H54 (cell line): Measurements from ENCODE around the gene DCBLD2.
A peak's percentile ranks its signal among the peaks of the same experiment; 100 is the strongest.
"Not testable (repeated sequence)": the region's sequence is repeated elsewhere in the genome, so short reads cannot be mapped to it uniquely, and the experiment has no call there.

ENCODE experiments used
- DNase-seq: peaks from one replicate; pipeline ENCODE4 v3.0.0; 2011; ENCODE audit warnings: low spot score, mixed read lengths; ENCODE audit not compliant: insufficient read length
- FAIRE-seq: peaks from 3 replicates; lab custom pipeline; 2011; peaks lifted over from hg19 to GRCh38; lab: Jason Lieb, UNC
- POLR2A ChIP-seq: IDR thresholded peaks from 2 replicates; pipeline ENCODE4 v1.6.1; 2011; ENCODE audit warnings: low read depth, mild to moderate bottlenecking, low read length

Gene DCBLD2

DNA sequence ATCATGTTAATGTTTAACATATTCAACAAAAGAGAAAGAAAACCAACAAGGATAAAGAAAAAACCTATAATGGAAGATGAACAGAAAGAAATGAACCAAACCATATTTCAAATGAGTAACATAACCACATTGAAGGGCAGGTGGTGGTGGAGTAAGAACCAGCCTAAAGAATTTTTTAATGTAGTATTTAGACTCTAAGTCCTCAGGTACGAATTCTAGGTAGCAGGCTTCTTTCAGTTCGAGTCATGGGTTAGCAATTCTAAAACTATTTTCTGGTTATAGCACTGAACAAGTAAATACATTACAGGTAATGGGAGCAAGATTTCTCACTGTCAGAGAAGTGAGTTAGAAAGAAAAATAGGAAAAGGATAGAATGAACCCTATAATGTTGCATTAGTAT lies 24.4 kb downstream of the DCBLD2 start:
- FAIRE-seq = peak; percentile 69
- DNase-seq = no peak
- no peak for TF ChIP-seq POLR2A

DNA sequence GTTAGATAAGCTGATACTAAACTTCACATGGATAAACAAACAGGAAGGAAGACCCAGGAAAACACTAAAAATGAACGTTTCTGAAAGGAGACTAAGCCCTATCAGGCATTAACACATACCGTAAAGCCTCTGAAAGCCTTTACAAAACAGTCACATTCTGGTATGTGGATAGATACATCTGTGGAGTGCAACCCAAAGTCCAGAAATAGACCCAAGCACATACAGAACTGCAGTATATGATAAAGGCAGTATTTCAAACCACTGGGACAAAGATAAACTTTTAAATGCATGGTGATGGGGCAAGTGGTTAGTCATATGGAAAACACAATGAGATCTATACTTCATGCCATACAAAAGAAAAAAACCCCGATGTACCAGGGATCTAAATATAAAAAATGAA lies 26.0 kb downstream of the DCBLD2 start:
- no peak for FAIRE-seq
- DNase-seq = no peak
- no peak for TF ChIP-seq POLR2A

GRCh38 chr3:98874602-98875249 lies 26.8 kb downstream of the DCBLD2 start:
- DNase-seq (no peak), FAIRE-seq (peak; percentile 36)
- TF ChIP-seq POLR2A = no peak

DNA sequence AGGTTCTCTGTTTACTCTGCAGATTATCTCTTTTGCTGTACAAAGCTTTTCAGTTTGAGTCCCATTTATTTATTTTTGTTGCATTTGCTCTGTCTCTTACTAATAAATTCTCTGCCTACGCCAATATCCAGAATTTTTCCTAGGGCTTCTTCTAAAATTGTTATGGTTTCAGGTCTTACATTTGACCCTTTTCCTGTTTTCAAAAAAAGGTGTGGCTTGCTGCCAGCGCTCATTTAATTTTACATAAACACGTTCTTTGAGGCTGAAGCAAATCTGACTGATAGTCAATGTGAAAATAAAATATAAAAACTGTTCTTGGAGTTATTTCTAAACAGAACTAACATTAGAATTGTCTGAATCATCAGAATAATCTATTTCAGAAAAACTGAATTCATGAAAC lies 32.1 kb downstream of the DCBLD2 start:
- no peak for TF ChIP-seq POLR2A
- DNase-seq (no peak), FAIRE-seq (no peak)

DNA sequence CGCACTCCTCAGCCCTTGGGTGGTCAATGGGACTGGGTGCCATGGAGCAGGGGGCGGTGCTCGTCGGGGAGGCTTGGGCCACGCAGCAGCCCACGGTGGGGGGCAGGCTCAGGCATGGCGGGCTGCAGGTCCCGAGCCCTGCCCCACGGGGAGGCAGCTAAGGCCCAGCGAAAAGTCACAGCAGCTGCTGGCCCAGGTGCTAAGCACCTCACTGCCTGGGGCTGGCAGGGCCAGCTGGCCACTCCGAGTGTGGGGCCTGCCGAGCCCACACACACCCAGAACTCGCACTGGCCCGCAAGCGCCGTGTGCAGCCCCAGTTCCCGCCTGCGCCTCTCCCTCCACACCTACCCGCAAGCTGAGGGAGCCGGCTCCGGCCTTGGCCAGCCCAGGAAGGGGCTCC lies 43.5 kb downstream of the DCBLD2 start:
- not testable (repeated sequence) for DNase-seq, FAIRE-seq

DNA sequence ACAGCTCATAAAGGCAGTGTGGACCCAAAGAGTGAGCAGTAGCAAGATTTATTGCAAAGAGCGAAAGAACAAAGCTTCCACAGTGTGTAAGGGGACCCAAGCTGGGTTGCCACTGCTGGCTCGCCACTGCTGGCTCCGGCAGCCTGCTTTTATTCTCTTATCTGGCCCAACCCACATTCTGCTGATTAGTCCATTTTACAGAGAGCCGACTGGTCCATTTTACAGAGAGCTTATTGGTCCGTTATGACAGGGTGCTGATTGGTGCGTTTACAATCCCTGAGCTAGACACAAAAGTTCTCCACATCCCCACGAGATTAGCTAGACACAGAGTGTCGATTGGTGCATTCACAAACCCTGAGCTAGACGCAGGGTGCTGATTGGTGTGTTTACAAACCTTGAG lies 44.2 kb downstream of the DCBLD2 start:
- DNase-seq, FAIRE-seq: not testable (repeated sequence)

DNA sequence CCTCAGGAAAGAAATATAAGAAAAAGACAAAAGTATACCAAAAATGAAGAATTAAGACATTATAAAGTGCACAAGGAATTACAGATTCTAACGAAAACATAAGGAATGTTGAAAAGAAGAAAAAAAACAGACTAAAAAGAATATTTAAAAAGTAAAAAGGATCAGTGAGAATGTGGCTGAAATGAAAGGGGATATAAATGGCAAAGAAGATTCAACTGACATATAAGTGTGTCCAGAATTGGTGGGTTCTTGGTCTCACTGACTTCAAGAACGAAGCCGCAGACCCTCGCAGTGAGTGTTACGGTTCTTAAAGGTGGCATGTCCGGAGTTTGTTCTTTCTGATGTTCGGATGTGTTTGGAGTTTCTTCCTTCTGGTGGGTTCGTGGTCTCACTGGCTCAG lies 44.8 kb downstream of the DCBLD2 start:
- TF ChIP-seq POLR2A = no peak
- FAIRE-seq = no peak
- DNase-seq = no peak

GRCh38 chr3:98855806-98856400 lies 45.6 kb downstream of the DCBLD2 start:
- DNase-seq (peak; percentile 26), FAIRE-seq (peak; percentile 97)
- no peak for TF ChIP-seq POLR2A

- FAIRE-seq (peak; percentile 57), DNase-seq (no peak)
- no peak for TF ChIP-seq POLR2A
Observed at GRCh38 chr3:98848108-98848507, 53.4 kb downstream of the DCBLD2 start.

DNA sequence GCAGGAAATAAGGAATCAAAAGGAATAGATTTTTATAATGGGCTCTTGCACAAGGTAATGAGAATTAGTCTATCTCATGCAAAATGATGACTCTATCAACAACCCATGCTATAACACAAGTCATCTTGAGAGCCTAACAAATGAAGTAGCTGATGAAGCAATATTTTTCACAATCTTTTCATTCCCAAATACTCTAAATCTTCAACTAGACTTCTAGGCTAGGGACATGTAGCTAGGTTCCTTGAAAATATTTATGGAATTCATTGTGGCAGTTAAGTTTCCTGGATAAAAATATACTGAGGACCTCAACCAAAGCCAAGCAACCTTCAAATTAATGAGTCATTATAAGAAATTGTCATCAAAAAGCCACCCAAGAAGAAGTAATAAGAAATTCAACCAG lies 55.4 kb downstream of the DCBLD2 start:
- TF ChIP-seq POLR2A = no peak
- DNase-seq (no peak), FAIRE-seq (peak; percentile 79)

GRCh38 chr3:98843266-98843959 lies 58.1 kb downstream of the DCBLD2 start:
- no peak for FAIRE-seq
- DNase-seq = no peak
- no peak for TF ChIP-seq POLR2A

GRCh38 chr3:98839846-98840245 lies 61.6 kb downstream of the DCBLD2 start:
- TF ChIP-seq POLR2A = no peak
- DNase-seq (no peak), FAIRE-seq (no peak)

DNA sequence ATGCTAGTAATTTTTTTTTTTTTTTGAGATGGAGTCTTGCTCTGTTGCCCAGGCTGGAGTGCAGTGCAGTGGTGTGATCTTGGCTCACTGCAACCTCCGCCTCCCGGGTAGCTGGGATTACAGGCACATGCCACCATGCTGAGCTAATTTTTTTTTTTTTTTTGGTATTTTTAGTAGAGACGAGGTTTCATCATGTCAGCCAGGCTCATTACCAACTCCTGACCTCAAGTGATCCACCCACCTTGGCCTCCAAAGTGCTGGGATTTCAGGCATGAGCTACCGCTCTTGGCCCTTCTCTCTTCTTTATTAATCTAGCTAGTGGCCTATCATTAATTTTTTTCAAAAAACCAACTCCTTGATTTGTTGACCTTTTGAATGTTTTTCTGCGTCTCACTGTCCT lies 70.4 kb downstream of the DCBLD2 start:
- not testable (repeated sequence) for DNase-seq, FAIRE-seq

DNA sequence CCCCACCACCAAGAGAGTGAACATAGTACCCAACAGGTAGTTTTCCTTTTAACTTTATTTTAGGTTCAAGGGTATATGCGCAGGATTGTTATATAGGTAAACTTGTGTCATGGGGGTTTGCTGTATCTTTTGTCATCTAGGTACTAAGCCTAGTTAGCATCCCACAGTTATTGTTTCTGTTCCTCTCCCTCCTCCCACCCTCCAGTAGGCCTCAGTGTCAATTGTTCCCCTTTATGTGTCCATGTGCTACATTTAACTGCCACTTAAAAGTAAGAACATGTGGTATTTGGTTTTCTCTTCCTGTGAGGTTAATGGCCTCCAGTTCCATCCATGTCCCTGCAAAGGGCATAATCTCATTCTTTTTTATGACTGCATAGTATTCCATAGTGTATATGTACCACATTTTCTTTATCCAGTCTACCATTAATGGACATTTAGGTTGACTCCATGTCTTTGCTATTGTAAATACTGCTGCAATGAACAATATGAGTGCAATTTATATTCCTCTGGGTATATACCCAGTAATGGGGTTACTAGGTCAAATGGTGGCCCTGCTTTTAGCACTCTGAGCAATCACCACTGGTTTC lies 72.2 kb downstream of the DCBLD2 start:
- no peak for TF ChIP-seq POLR2A
- peak; percentile 48 for FAIRE-seq

More for the DNA sequence above, 72.2 kb downstream of the DCBLD2 start:
- DNase-seq = no peak
